Stimulated activated CD4-positive, alpha-beta T cell treated with anti-CD3 and anti-CD28 coated beads, Interleukin-2, amount 100 ng/mL, for 48 hours (primary cell): Measurements from ENCODE around the gene HIPK2.

Experiments used
- DNase-seq, 2 donors: peaks; one replicate each; pipeline ENCODE4 v3.0.0-alpha.2; 2020

HIPK2 gene

DNA sequence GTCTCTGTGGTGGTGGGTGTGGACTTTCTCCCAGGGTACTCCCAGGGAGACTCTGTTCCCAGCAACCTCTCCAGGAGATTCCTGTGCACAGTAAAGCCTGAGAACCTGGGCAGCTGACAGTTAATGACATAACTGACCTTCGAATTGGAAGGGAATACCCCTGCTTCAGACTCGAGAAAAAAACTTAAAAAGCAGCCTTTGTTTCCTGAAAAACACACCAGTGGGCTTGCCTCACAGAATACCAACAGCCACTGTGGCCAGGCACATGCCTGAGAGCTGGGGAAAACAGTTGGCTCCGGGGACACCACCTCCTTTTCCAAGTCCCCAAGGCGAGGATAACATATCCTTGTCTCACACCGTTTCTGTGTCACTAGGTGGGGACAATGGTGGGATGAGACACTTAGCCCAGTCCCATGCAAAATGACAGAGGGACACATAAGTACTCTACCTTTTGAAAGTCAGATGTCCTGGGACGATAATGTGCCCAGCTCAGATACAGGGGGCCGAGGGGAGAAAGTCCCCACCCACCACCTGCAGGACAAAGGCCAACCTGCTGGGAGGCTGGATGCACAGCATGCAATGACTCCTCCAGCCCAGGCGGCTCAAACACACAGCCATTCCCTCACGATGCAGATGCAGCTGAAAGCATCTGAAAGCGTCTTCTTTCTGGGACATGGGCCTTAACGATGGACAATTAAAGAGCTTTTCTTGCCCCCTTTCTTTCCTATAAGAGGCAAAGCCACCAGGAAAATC lies 65.6 kb downstream of the HIPK2 start:
- DNase-seq, result no peak

DNA sequence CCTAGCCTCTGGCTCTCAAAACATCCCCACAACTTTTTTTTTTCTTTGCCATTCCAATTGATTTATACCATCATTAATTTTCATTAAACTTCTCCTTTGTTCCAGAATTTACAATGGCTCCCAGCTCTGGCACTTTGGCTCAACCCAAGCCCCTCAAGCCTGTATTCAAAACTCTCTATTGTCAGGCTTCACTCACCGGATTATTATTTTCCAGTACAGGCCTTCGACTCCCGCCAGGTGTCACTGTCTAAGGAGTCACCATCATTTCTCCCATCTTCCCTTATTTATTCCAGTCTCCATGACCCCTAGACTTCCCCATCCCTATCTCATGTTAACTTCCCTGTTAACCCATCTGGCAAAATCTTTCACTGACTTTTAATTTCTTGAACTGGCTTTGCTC lies 67.8 kb downstream of the HIPK2 start:
- no peak for DNase-seq

DNA sequence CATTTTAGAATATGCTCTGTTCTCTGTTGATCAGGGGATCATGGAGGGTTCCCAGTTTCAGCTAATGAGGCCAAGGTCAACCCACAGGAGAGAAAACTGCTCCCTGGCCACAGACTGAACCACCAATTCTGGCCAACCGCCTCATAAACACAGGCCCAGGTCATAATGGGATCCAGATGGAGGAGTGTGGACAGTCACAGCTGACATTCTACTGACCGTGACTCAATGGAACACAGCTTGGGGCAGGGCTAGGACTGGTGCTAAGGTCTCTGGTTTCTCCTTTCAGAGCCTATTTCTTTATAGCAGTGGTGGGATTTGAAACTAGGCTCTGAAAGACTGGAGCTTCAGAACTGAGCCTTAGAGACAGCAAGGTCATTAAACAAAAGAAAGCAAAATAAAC lies 68.3 kb downstream of the HIPK2 start:
- no peak for DNase-seq

DNA sequence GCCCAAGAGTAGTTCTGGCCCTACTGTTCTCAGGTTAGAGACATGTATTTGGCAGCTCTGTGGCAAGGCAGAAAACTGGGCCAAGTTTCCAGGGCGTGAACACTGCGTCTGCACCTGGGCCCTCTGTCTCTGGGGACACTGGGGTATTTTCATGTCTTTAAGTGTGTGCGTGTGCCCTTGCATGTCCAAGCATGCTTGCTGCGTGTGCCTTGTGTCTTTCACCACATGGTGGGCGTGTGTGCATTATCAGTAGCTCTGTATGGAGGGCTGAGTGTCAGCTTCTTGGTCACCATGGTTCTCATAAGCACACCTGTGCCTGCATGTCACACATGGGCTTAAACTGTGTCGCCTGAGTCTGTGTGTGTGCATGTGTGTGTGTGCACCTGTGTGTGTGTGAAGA lies 69.3 kb downstream of the HIPK2 start:
- no peak for DNase-seq

DNA sequence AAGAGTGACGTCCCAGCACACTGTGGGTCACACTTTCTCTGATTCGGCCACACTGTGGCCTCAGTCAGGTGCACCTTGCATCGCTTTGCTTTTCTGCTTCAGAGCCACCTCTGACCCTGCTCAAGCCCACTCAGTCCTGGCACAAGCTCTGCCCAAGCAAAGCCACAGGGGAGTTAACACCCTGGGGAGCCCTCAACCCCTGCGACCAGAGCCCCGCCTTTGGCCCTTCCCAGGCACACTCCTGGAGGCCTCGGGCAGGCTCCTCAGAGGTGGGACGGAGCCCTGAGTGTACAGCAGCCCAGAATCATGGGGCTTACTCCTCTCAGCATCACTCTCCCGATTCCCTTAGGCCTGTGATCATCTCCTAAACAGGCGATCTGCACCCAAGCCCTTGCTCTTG lies 71.0 kb downstream of the HIPK2 start:
- DNase-seq, result no peak

DNA sequence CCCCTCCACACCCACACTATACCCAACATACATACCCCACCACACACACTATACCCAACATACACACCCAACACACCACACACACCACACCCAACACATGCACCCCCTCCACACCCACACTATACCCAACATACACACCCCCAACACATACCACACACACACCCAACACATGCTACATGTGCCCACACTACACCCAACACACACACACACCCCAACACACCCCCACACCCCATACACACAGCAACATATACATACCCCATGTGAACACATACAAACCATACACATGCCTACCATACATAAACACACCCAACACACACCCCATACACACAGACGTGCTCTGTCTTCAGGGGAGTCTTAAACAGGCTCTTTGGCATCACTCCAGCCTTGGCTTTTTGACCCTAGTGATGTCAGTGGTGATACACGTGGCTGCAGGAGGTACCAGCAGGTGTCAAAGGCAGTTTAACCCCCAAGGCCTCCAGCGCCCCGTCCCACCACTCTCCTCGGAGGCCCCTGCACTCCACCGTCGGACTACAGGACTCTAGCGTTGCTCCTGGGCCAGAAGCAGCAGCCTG lies 73.4 kb downstream of the HIPK2 start:
- DNase-seq, result no peak

DNA sequence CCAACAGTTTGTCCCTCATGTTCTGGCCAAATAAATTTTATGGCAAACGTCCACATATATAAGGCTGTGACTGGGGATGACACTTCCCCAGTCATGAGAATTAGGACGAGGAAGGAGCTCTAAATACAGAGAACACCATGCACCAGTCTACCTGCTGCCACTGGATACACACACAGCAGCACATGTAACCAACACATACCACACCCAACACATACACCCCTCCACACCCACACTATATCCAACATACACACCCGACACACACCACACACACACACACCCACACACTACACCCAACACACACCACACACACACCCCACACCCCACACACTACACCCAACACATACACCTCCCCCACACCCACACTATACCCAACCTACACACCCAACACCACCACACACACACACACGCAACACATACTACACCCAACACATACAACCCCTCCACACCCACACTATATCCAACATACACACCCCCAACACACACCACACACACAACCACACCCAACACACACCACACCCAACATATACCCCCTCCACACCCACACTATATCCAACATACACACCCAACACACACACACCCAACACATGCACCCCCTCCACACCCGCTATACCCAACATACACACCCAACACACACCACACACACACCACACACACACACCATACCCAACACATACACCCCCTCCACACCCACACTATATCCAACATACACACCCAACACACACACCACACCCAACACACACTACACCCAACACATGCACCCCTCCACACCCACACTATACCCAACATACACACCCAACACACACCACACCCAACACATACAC lies 74.1 kb downstream of the HIPK2 start:
- DNase-seq, result no peak

DNA sequence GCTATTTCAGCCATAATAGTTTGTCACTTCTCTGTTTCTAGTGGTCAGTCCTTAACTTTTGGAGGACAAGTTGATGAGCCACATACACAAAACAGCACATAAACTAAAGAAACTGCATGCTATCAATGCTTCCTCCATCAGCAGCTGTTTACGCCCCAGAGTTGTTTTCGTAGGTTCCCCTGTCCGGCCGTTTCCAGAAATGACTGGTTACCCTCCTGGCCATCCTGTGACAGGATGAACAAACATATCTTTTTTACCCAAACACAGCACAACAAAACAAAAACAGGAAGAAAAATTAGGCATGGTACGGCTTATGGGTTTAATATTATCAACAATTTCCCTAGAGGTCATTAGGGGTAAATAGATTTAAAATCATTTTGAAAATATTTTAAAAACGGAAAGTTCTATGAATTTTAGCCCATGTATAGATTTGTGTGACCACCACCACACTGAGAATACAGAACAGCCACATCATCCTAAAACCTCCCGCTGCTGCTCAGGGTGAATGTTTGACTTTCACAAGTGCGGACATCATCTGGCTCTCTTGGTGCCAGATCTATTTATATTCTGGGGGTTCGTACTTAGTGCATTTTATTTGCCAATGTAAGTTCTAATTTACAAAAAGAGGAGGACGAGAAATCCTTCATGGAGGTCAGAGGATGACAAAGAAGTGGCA lies 74.8 kb downstream of the HIPK2 start:
- DNase-seq, result no peak

DNA sequence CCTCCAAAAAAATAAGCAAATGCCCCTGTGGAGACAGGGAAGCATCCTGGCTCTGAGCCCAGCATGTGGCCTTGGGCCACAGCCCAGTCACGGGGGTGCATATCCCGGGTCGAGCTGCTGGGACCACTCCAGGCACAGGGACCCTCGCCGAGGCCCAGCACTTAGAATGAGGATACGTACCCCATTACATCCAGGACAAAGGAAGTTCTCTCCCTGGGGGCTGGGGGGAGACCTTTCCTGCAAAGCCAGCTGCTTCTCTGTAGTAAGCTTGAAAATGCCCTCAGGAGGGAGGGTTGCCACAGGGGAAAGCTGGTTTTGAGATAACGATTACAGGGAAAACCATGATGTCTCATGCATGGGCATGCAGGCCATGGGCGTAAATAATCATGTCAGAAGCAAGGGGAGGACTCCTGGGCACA lies 75.5 kb downstream of the HIPK2 start:
- DNase-seq, result no peak

DNA sequence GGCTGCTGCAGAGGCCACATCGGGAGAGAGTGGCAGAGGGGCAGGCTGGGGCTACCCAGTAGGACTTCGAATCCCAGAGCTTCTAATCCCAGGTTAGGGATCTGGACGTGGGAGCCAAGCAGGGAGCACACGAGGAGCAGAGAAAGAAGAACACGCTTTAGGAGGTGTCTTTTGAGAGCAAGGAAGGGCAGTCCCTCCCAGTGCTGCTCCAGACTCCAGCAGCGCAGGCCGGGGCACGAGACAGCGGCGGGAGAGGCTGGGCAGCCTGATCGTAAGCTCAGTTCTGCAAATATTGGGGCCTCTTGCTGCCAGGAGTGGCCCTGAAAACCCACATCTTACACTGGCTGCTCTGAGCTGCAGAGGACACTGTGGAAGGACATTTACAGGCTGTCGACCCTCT lies 75.9 kb downstream of the HIPK2 start:
- no peak for DNase-seq

DNA sequence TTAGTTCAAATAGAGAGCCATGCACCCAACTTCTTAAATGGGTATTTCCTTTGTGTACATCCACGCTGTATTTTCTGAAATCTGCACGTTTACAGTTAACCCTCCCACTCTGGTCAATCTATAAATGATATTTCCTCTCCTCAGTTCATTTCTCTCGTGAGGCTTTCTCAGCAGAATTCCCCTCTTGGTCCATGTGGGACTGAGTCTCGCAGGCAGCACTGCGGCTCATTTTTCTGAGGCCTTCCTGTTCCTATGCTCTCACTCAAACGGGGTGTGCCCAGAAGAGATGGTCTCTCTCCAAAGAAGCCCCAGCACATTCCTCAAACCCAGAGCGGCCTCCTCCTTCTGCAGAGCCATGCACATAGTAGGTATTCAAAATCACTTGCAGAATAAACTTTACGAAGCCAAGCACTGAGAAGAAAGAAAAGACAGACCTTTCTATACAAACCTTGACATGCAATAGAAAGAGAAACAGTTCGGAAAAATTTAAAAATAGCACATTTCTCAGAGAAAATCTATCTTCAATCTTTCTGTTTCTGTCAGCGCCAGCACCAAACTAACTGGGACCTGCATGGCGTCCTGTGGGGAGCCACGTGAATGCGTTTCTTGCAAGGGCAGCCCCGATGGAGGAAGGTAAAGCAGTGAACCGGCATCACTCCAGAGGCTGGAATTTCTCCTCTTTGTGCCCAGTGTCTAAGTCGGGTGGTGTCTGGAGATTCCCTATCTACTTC lies 77.1 kb downstream of the HIPK2 start:
- DNase-seq, result no peak

DNA sequence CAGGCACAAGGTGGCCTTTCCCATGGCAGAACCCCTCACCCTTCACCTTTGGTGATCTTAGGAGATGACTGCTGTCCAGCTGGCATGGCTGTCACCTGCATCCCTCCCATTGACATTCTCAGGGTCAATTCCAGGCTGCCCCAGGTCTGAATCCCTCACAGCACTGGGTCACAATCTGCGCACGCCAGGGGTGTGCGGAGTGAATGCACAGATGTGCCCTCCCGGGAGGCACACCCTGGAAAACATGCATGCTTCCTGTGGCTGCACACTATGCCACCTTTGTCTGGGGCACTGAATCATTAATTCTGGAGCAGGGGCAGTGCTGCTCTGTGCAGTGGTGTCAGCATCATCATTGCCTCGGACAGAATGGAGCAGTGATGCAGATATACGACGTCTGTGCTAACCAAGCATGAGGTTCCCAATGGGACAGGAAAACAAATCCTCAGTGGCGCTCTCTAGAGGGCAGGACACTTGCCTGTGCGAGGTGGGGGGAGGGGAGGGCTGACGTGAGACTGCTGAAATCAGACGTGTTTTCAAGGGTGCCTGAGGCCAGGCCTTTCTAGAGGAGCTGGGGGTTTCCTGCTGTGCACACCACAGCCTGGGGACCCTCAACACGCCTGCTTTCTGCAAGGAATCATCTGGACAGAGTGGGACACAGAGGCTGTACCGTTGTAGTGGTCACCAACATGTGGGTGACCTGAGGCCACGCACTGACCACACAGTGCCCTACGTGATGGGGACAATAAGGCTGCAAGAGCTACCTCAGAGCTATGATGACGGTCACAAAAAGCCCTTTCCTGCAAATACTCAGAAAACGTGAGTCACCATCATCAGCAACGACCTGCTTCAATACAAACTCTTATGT lies 77.9 kb downstream of the HIPK2 start:
- DNase-seq, result no peak

DNA sequence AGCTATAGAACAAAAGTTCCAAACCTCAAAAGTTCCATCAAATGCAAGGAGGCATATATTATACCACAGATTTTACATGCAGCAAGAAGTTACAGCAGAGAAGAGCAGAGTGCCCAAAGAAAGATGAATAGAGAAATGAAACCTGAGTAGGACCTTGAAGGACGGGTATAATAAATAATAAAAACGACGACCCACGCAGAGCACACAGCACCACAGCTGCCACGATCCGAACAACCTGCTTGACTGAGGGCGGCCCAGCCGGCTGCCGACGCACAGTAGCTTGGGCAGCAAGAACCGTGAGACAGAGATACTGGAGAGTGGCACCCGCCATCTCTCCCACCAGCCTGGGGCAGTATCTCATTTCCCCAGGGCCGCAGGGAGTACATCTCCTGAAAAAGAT lies 79.0 kb downstream of the HIPK2 start:
- DNase-seq, result no peak

DNA sequence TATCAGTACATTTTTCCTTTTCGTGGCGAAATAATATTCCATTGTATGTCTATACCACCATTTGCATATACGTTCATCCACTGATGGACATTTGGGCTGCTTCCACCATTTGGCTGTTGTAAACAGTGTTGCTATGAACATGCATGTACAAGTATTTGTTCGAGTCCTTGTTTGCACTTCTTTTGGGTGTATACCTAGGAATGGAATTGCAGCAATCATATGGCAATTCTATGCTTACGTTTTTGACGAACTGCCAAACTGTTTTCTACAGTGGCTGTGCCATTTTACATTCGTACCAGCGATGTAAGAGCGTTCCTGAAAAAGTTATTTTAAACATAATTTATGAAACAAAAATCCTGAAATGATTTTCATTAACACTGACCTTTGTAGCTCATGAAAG lies 79.5 kb downstream of the HIPK2 start:
- DNase-seq, result no peak

DNA sequence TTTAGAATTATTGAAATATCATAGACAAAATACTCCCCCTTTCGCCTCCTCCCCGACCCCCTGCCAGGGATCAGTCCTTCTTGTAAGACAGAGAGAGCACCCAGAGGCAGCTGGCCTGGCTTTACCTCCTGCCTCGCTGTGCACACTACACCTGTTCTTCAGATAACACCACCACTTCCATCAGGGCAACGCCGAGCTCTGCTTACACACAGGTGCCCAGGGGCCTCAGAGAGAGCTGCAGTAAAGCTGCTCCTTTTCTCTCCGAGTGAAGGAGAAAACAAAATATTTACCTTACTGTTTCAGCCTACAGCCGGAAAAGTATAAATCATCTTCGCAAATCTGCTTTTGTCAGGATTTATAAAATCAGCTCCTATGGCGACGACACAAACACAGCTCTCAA lies 80.7 kb downstream of the HIPK2 start:
- DNase-seq, result no peak

DNA sequence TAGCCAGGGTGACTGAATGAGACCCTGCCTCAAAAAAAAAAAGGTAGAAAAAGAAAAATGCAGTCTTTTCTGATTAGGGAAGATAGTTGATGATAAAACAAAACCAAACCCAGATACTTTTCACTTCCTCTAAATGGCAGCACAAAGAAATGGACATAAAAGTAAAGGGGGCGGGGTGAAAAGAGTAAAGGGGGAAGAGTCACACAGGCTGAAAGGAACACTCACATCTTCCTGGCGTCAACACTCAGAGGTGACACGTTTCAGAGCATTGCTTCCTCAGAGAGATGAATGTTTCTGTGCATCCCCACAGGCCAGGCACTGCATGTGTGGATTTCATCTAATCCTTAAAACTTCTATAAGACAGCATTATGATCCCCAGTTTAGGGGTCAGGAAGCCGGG lies 81.2 kb downstream of the HIPK2 start:
- no peak for DNase-seq

DNA sequence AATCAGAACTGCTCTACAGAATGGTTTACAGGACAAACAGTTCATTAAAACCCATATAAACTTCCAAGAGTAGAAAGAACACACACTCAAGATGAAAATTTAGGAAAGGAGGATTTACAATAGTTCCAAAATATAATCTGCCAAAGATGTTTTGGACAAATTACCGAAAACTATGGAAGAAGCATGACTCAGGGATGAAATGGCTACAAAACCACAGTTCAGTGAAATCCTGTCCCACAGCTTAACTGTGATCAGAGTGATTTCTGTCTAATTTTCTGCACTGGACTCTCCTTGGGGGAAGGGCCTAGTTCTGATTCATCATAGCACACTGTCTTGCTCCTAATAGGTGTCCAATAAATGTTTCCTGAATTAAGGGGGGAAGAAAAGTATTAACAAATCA lies 82.2 kb downstream of the HIPK2 start:
- no peak for DNase-seq

DNA sequence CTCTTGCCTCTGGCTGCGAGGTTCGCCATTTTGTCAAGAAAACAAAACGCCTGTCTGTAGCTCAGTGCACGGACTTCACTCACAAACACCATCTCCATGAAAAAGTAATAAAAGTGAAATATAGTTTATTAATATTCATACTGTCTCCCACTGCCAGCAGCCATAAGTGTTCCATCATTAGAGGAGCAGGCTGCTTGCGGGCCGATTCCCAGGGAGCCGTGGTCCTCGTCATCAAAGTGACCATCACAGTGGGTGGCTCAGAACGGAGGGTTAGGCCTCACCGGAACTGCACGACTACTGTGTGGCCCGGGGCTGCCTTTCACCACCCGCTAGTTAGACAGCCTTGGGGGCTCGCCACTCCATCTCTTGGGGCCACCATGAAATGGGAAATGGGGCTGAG lies 82.7 kb downstream of the HIPK2 start:
- no peak for DNase-seq

DNA sequence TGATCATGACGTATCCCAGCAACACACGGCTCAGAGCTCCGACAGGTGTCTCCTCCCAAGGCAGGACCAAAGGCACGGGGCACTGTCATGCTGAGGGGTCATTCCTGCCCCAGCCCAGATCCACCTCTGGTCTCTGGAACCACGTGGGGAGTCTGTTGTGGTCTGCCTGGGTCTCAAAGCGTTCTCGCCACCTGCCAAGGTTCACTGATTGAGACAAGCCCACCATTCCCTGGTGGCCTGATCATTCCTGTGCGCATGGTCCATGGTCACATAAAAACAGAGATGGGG lies 83.5 kb downstream of the HIPK2 start:
- no peak for DNase-seq

DNA sequence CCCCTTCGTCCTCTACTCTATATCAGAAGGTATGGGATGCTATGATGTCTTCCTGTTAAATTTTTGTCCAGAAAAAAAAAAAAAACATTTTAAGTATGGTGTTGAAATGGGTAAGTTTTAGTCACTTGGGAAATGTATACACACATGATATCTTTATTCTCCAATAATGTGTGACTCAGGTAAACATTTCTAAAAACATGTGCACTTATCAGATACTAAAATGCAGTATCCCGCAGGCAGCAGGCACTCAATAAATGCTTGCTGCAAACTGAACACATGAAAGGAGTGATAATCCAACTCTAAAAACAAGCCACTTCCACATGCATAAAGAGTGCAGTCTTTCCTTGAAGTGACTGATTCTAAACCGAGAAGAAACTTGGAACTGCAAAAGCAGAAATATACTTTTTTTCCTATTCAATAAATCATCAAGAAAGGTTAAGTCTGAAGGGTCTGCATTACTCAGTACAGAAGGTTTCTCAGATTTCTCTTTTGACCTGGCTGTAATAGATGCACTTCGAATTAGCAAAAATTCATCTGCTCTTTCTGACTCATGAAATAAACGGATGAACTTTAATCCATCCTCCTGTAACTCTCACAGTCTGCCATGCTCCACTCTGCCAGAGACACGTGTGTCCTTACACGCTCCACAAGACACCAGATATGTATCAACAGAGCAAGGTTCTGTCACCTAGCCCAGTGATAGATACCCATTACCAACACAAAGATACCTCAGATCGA lies 84.0 kb downstream of the HIPK2 start:
- DNase-seq, result no peak

DNA sequence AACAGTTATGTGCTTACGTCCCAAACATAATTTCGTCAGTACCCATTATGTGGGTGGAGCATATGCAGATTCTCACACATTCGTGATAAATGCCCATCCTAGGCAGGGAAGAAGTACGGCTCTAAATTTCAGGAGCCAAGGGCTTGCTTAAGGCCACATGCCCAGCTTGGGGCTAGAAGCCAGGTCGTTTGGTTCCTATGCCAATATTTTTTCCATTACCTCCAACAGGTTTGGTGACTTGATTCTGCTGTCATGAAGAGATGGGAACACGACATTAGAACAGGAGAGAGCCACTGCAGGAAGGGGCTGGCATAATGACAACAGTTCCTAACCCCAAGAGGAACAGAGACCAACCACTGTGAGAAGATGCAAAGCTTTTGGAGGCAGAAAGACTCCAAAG lies 85.1 kb downstream of the HIPK2 start:
- DNase-seq, result no peak
